Activated T-cell treated with anti-CD3 and anti-CD28 coated beads for 24 hours (primary cell): ENCODE results near the gene ZFPM1.

Experiments
- DNase-seq: peaks from one replicate; pipeline ENCODE4 v3.0.0-alpha.2; 2020; ENCODE audit warnings: low read depth

The ZFPM1 gene

GRCh38 chr16:88499836-88500251 is 46.8 kb downstream of the ZFPM1 start:
- no peak for DNase-seq

- no peak for DNase-seq
These were observed 47.2 kb downstream of the ZFPM1 start for GRCh38 chr16:88500255-88500661.

- no peak for DNase-seq
These were observed 49.3 kb downstream of the ZFPM1 start for GRCh38 chr16:88502371-88502770.

GRCh38 chr16:88502776-88503280 is 49.7 kb downstream of the ZFPM1 start:
- DNase-seq = no peak

- no peak for DNase-seq
These were observed 50.3 kb downstream of the ZFPM1 start for GRCh38 chr16:88503374-88503770.

- no peak for DNase-seq
These were observed 50.9 kb downstream of the ZFPM1 start for GRCh38 chr16:88503771-88504488.

- DNase-seq = no peak
These were observed 51.7 kb downstream of the ZFPM1 start for GRCh38 chr16:88504489-88505404.

GRCh38 chr16:88505405-88506082 is 52.5 kb downstream of the ZFPM1 start:
- DNase-seq = peak; percentile 34

GRCh38 chr16:88506723-88507122 is 53.6 kb downstream of the ZFPM1 start:
- DNase-seq = no peak

- no peak for DNase-seq
These were observed 54.2 kb downstream of the ZFPM1 start for GRCh38 chr16:88507231-88507743.

GRCh38 chr16:88508376-88508867 is 55.3 kb downstream of the ZFPM1 start:
- DNase-seq = no peak

- no peak for DNase-seq
These were observed 56.0 kb downstream of the ZFPM1 start for GRCh38 chr16:88508868-88509748.

GRCh38 chr16:88509749-88510069 is 56.6 kb downstream of the ZFPM1 start:
- DNase-seq = no peak

- DNase-seq = no peak
These were observed 57.3 kb downstream of the ZFPM1 start for GRCh38 chr16:88510091-88510994.

- no peak for DNase-seq
These were observed 58.0 kb downstream of the ZFPM1 start for GRCh38 chr16:88511060-88511459.

- no peak for DNase-seq
These were observed 58.8 kb downstream of the ZFPM1 start for GRCh38 chr16:88511906-88512305.

GRCh38 chr16:88512728-88513696 is 59.9 kb downstream of the ZFPM1 start:
- no peak for DNase-seq

- DNase-seq = no peak
These were observed 61.0 kb downstream of the ZFPM1 start for GRCh38 chr16:88514070-88514469.
